OCI-LY3 (cell line): Measurements from ENCODE around the gene SLC44A1.

Source experiments
- H2AFZ ChIP-seq: fragments of 200-600, 300-600 bp; shearing (Covaris generic); 2 replicates; pipeline ENCODE4 v1.6.0; 2014; ENCODE audit warnings: antibody characterized with exemption, low read depth, low read length
- H3K27ac ChIP-seq: fragments of 200-600, 300-600 bp; sonication (generic); 2 replicates; pipeline ENCODE4 v1.5.1; 2014; ENCODE audit warnings: mild to moderate bottlenecking, low read length, moderate library complexity, mixed read lengths
- H3K27me3 ChIP-seq: fragments of 200-600, 300-600 bp; sonication (generic); 2 replicates; pipeline ENCODE4 v1.6.1; 2014; ENCODE audit warnings: low read depth, low read length, mixed read lengths
- H3K36me3 ChIP-seq: fragments of 200-600, 300-600 bp; sonication (generic); replicated peaks from 2 replicates; pipeline ENCODE3; 2014; ENCODE audit warnings: low read depth, low read length, mixed read lengths
- H3K4me1 ChIP-seq: fragments of 300-600, 200-600 bp; sonication (generic); 2 replicates; pipeline ENCODE4 v1.6.1; 2014; ENCODE audit warnings: low read length, mixed read lengths
- H3K4me2 ChIP-seq: fragments of 200-600, 300-600 bp; sonication (generic); 2 replicates; pipeline ENCODE4 v1.6.1; 2014; ENCODE audit warnings: low read length, mixed read lengths
- H3K4me3 ChIP-seq: fragments of 300-600, 200-600 bp; sonication (generic); 2 replicates; pipeline ENCODE4 v1.5.1; 2014; ENCODE audit warnings: antibody characterized with exemption, mild to moderate bottlenecking, low read length, moderate library complexity
- H3K79me2 ChIP-seq: fragments of 300-600, 200-600 bp; shearing (Covaris generic); 2 replicates; pipeline ENCODE4 v1.6.1; 2014; ENCODE audit warnings: mild to moderate bottlenecking, low read length, mixed read lengths
- H3K9ac ChIP-seq: fragments of 300-600, 200-600 bp; shearing (Covaris generic); 2 replicates; pipeline ENCODE4 v1.6.0; 2014; ENCODE audit warnings: mild to moderate bottlenecking, low read length, moderate library complexity
- H3K9me3 ChIP-seq: fragments of 200-600, 300-600 bp; shearing (Covaris generic); 2 replicates; pipeline ENCODE4 v1.6.1; 2014; ENCODE audit warnings: low read length, mixed read lengths; ENCODE audit not compliant: insufficient read depth
- H4K20me1 ChIP-seq: fragments of 200-600, 300-600 bp; sonication (generic); 2 replicates; pipeline ENCODE4 v1.6.1; 2016; ENCODE audit warnings: low read length, mixed read lengths; ENCODE audit not compliant: insufficient read depth
- CTCF ChIP-seq: fragments of 200-600, 300-600 bp; sonication (generic); IDR thresholded peaks from 2 replicates; pipeline ENCODE4 v1.5.1; 2014; ENCODE audit warnings: antibody characterized with exemption, low read length, low read depth
- EZH2phosphoT487 ChIP-seq: fragments of 200-600 bp; shearing (Covaris generic); IDR thresholded peaks from 2 replicates; pipeline ENCODE4 v1.6.1; 2018; ENCODE audit warnings: antibody characterized with exemption, mixed run types, low read depth

Gene SLC44A1

GRCh38 chr9:105269593-105269992 lies 25.1 kb downstream of the SLC44A1 start:
- H3K4me1 ChIP-seq, result peaks cover 3% of the 10 kb centered on the region; the same call in 1 of the 2 replicates
- no peaks in the 10 kb centered on the region for H3K9me3 ChIP-seq
- H2AFZ ChIP-seq, result no peak overlapping the region
- H3K79me2 ChIP-seq, result peaks cover 62% of the 10 kb centered on the region
- H4K20me1 ChIP-seq, result peaks cover 8% of the 10 kb centered on the region; the same call in 1 of the 2 replicates
- no peaks in the 10 kb centered on the region for H3K27me3 ChIP-seq
- no peak overlapping the region for H3K9ac ChIP-seq
- H3K4me2 ChIP-seq, result no peak overlapping the region
- peaks cover 13% of the 10 kb centered on the region for H3K36me3 ChIP-seq
- TF ChIP-seq CTCF (no peak), EZH2phosphoT487 (no peak)
- no peak overlapping the region for H3K27ac ChIP-seq
- no peak overlapping the region for H3K4me3 ChIP-seq

GRCh38 chr9:105270711-105271110 lies 26.3 kb downstream of the SLC44A1 start:
- Histone ChIP-seq H3K36me3 (peaks cover 7% of the 10 kb centered on the region), H3K27ac (no peak overlapping the region), H3K4me3 (no peak overlapping the region), H3K27me3 (no peaks in the 10 kb centered on the region), H3K9ac (no peak overlapping the region), H4K20me1 (peaks cover 8% of the 10 kb centered on the region; the same call in 1 of the 2 replicates), H3K4me1 (peaks cover 9% of the 10 kb centered on the region), H2AFZ (no peak overlapping the region), H3K9me3 (no peaks in the 10 kb centered on the region), H3K79me2 (peaks cover 60% of the 10 kb centered on the region), H3K4me2 (no peak overlapping the region)
- TF ChIP-seq CTCF (no peak), EZH2phosphoT487 (no peak)

GRCh38 chr9:105273731-105274130 lies 29.3 kb downstream of the SLC44A1 start:
- no peaks in the 10 kb centered on the region for H3K9me3 ChIP-seq
- no peak for TF ChIP-seq CTCF
- TF ChIP-seq EZH2phosphoT487, result no peak
- H3K79me2 ChIP-seq, result peaks cover 41% of the 10 kb centered on the region
- peaks cover 9% of the 10 kb centered on the region for H3K4me1 ChIP-seq
- H3K4me3 ChIP-seq, result no peak overlapping the region
- H3K4me2 ChIP-seq, result no peak overlapping the region
- no peak overlapping the region for H2AFZ ChIP-seq
- H3K27ac ChIP-seq, result no peak overlapping the region
- H4K20me1 ChIP-seq, result peaks cover 5% of the 10 kb centered on the region; the same call in 1 of the 2 replicates
- H3K27me3 ChIP-seq, result no peaks in the 10 kb centered on the region
- no peak overlapping the region for H3K9ac ChIP-seq
- H3K36me3 ChIP-seq, result no peaks in the 10 kb centered on the region

- no peak overlapping the region for H2AFZ ChIP-seq
- no peaks in the 10 kb centered on the region for H3K36me3 ChIP-seq
- H3K9me3 ChIP-seq, result no peaks in the 10 kb centered on the region
- H3K79me2 ChIP-seq, result peaks cover 33% of the 10 kb centered on the region
- no peaks in the 10 kb centered on the region for H3K27me3 ChIP-seq
- peaks cover 5% of the 10 kb centered on the region; the same call in 1 of the 2 replicates for H4K20me1 ChIP-seq
- no peak overlapping the region for H3K9ac ChIP-seq
- no peak overlapping the region for H3K4me3 ChIP-seq
- peaks cover 6% of the 10 kb centered on the region for H3K4me1 ChIP-seq
- H3K4me2 ChIP-seq, result peak overlapping the region; percentile 23
- TF ChIP-seq CTCF (no peak), EZH2phosphoT487 (no peak)
- H3K27ac ChIP-seq, result no peak overlapping the region
These were observed 30.7 kb downstream of the SLC44A1 start for GRCh38 chr9:105275111-105275510.
